Stimulated activated CD8-positive, alpha-beta memory T cell treated with anti-CD3 and anti-CD28 coated beads, Interleukin-4, amount 100 ng/mL, for 48 hours (primary cell): Measurements from ENCODE around the gene HMGN3.

Source experiments
- DNase-seq: peaks from one replicate; pipeline ENCODE4 v3.0.0-alpha.2; 2020

Gene HMGN3

GRCh38 chr6:79231666-79232065, 2.8 kb downstream of the HMGN3 start:
- DNase-seq = no peak

GRCh38 chr6:79231101-79231500, 3.4 kb downstream of the HMGN3 start:
- no peak for DNase-seq

GRCh38 chr6:79230149-79230548, 4.3 kb downstream of the HMGN3 start:
- DNase-seq = no peak

- no peak for DNase-seq
Measured at GRCh38 chr6:79227445-79227844, 7.0 kb downstream of the HMGN3 start.

- no peak for DNase-seq
Measured at GRCh38 chr6:79226660-79227059, 7.8 kb downstream of the HMGN3 start.

GRCh38 chr6:79225717-79226599, 8.5 kb downstream of the HMGN3 start:
- DNase-seq = no peak

- no peak for DNase-seq
Measured at GRCh38 chr6:79223611-79224404, 10.7 kb downstream of the HMGN3 start.

GRCh38 chr6:79215213-79215824, 19.2 kb downstream of the HMGN3 start:
- DNase-seq = no peak

GRCh38 chr6:79212859-79213258, 21.6 kb downstream of the HMGN3 start:
- DNase-seq = no peak

GRCh38 chr6:79208816-79209215, 25.7 kb downstream of the HMGN3 start:
- DNase-seq = no peak

GRCh38 chr6:79203753-79204253, 30.7 kb downstream of the HMGN3 start:
- DNase-seq = no peak

- no peak for DNase-seq
Measured at GRCh38 chr6:79202556-79202955, 31.9 kb downstream of the HMGN3 start.

GRCh38 chr6:79201983-79202382, 32.5 kb downstream of the HMGN3 start:
- DNase-seq = no peak

- DNase-seq = no peak
Measured at GRCh38 chr6:79201143-79201542, 33.3 kb downstream of the HMGN3 start.

- DNase-seq = no peak
Measured at GRCh38 chr6:79196912-79197311, 37.6 kb downstream of the HMGN3 start.

- no peak for DNase-seq
Measured at GRCh38 chr6:79193971-79194370, 40.5 kb downstream of the HMGN3 start.

GRCh38 chr6:79189760-79190350, 44.6 kb downstream of the HMGN3 start:
- no peak for DNase-seq

GRCh38 chr6:79188885-79189480, 45.5 kb downstream of the HMGN3 start:
- no peak for DNase-seq

GRCh38 chr6:79188107-79188506, 46.4 kb downstream of the HMGN3 start:
- DNase-seq = no peak

GRCh38 chr6:79186564-79186963, 47.9 kb downstream of the HMGN3 start:
- DNase-seq = no peak

- DNase-seq = no peak
Measured at GRCh38 chr6:79184641-79185040, 49.8 kb downstream of the HMGN3 start.

- DNase-seq = no peak
Measured at GRCh38 chr6:79184086-79184485, 50.4 kb downstream of the HMGN3 start.

GRCh38 chr6:79180052-79180451, 54.4 kb downstream of the HMGN3 start:
- DNase-seq = no peak
